Activated CD4-positive, alpha-beta T cell treated with anti-CD3 and anti-CD28 coated beads for 36 hours (primary cell): ENCODE results near the gene MUSK. TPM values are rescaled to one million over a fixed set of nuclear protein-coding genes. Genes with fewer than 3 reads are reported as not detected.

Experiments
- ATAC-seq: fragments of 200-7000 bp; cut with Tn5 transposase; one replicate; pipeline ENCODE4 v1.10.0; 2021; ENCODE audit warnings: mild to moderate bottlenecking, moderate library complexity
- CTCF ChIA-PET: fragments of 350-600 bp; sonication (Branson Sonifier 250); formaldehyde crosslinking; loops from one replicate; lab custom pipeline; 2021; ENCODE audit warnings: antibody characterized with exemption; lab: Charles Lee
- POLR2A ChIA-PET: fragments of 350-600 bp; sonication (Branson Sonifier 250); formaldehyde crosslinking; loops from one replicate; lab custom pipeline; 2021; ENCODE audit warnings: antibody characterized with exemption, inconsistent platforms; lab: Charles Lee
- DNase-seq: peaks from one replicate; pipeline ENCODE4 v3.0.0-alpha.2; 2020
- H3K27ac Mint-ChIP-seq: one replicate; pipeline ENCODE4 v1.8.0; 2021; ENCODE audit warnings: mixed read lengths
- H3K27me3 Mint-ChIP-seq: one replicate; pipeline ENCODE4 v1.8.0; 2021; ENCODE audit warnings: mixed read lengths
- H3K36me3 Mint-ChIP-seq: one replicate; pipeline ENCODE4 v1.8.0; 2021; ENCODE audit warnings: low read depth, mixed read lengths
- H3K4me1 Mint-ChIP-seq: one replicate; pipeline ENCODE4 v1.8.0; 2021; ENCODE audit warnings: mixed read lengths
- H3K4me3 Mint-ChIP-seq: one replicate; pipeline ENCODE4 v1.8.0; 2021; ENCODE audit warnings: mild to moderate bottlenecking, moderate library complexity, mixed read lengths
- H3K9me3 Mint-ChIP-seq: one replicate; pipeline ENCODE4 v1.8.0; 2021; ENCODE audit warnings: low read depth, mixed read lengths
- intact Hi-C, 2 experiments: fragments of 100-400 bp; cut with DNase I in 1 of 2; cut with micrococcal nuclease in 1 of 2; formaldehyde crosslinking; loops; one replicate each; pipeline versions ENCODE4 v1.14.2 to v1.15.1; 2022 to 2024; cut with DNase I, micrococcal nuclease
- total RNA-seq, 2 experiments: library from RNA; stranded (reverse); gene quantifications; one replicate each; pipeline ENCODE4 v1.2.3, GENCODE V29; 2021

MUSK gene
- total RNA-seq, 2 experiments from 2014 or later = not detected

DNA sequence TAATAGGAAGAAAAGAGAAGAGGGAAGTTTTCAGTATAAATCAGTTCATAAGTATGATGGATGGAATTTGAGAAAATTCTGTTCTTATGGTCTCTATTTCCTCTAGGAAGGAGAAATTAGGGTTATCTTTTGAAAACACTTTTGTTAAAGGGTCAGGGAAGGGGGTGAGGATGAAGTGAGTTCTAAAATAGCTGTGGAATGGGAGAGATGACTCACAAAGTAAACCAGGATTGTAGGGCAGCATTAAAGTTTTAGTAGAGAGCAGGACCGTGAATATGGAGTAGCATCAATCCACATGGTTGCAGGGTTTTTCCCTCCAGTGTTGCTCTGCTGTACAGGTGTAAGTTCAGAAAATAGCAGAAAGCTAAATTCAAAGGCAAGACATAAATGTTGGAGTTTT, 32.4 kb downstream of the MUSK start:
- ChIA-PET POLR2A (no interaction called here), CTCF (no interaction called here)
- ATAC-seq = no peak
- H3K27me3 Mint-ChIP-seq = peaks cover 2% of the 10 kb centered on the region
- H3K27ac Mint-ChIP-seq = no peak overlapping the region
- DNase-seq = no peak
- intact Hi-C loops = no loop called here
- no peak overlapping the region for H3K4me3 Mint-ChIP-seq
- no peaks in the 10 kb centered on the region for H3K9me3 Mint-ChIP-seq
- H3K36me3 Mint-ChIP-seq = no peaks in the 10 kb centered on the region
- H3K4me1 Mint-ChIP-seq = no peaks in the 10 kb centered on the region

DNA sequence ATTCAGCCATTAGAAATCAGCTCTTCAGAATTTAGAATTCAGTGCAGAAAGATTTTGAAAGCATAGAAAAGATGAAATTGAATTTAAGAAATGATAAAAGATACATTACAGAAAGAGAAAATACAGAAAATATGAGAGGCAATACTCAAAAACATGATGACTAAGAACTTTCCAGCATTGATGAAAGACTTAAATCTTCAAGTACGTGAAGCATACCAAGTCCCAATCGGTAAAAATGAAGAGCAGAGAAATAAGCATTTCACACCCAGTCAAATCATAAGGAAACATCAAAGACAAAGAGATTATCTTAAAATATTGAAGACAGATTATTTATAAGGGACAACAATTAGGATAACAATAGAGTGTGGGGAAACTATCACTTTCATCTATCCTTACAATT, 35.1 kb downstream of the MUSK start:
- H3K9me3 Mint-ChIP-seq = no peaks in the 10 kb centered on the region
- CTCF ChIA-PET = no interaction called here

GRCh38 chr9:110707419-110707818, 38.8 kb downstream of the MUSK start:
- Mint-ChIP-seq H3K27me3 (no peaks in the 10 kb centered on the region), H3K4me3 (no peak overlapping the region), H3K36me3 (no peaks in the 10 kb centered on the region), H3K9me3 (no peaks in the 10 kb centered on the region), H3K4me1 (no peaks in the 10 kb centered on the region), H3K27ac (no peak overlapping the region)
- no peak for DNase-seq
- ChIA-PET CTCF (no interaction called here), POLR2A (no interaction called here)
- no peak for ATAC-seq
- intact Hi-C loops = no loop called here

More for the DNA sequence above, 35.1 kb downstream of the MUSK start:
- ATAC-seq = no peak
- H3K27me3 Mint-ChIP-seq = peaks cover 2% of the 10 kb centered on the region
- H3K4me1 Mint-ChIP-seq = no peaks in the 10 kb centered on the region
- POLR2A ChIA-PET = no interaction called here
- H3K36me3 Mint-ChIP-seq = no peaks in the 10 kb centered on the region
- no peak overlapping the region for H3K27ac Mint-ChIP-seq
- intact Hi-C loops = no loop called here
- DNase-seq = no peak
- no peak overlapping the region for H3K4me3 Mint-ChIP-seq

DNA sequence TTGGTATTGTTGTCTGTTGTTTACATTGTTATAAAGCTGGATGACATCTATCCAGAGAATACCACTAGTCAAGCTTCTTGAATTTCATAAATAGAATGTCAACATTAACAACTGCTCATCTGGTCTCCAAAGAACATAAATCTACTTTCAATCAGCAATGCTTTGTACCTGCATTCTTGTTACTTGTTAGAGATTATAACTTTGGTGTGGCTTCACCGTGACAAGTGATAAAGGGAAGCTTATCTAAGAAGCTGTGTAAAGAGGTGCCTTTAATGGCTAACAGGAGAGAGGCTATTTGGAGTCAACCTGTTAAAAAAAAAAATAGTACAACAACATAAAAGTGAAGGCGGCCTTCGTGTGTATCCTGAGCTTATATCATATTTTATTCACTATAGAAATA, 41.8 kb downstream of the MUSK start:
- intact Hi-C loops = no loop called here
- ATAC-seq = no peak
- H3K27ac Mint-ChIP-seq = no peak overlapping the region
- CTCF ChIA-PET = no interaction called here
- H3K36me3 Mint-ChIP-seq = no peaks in the 10 kb centered on the region
- DNase-seq = no peak
- H3K27me3 Mint-ChIP-seq = no peaks in the 10 kb centered on the region
- H3K9me3 Mint-ChIP-seq = no peaks in the 10 kb centered on the region
- H3K4me3 Mint-ChIP-seq = no peak overlapping the region
- POLR2A ChIA-PET = no interaction called here
- H3K4me1 Mint-ChIP-seq = no peaks in the 10 kb centered on the region

GRCh38 chr9:110712955-110713354, 44.4 kb downstream of the MUSK start:
- no peak for DNase-seq
- Mint-ChIP-seq H3K9me3 (no peaks in the 10 kb centered on the region), H3K36me3 (no peaks in the 10 kb centered on the region), H3K4me3 (no peak overlapping the region), H3K27me3 (peaks cover 2% of the 10 kb centered on the region), H3K4me1 (no peaks in the 10 kb centered on the region), H3K27ac (no peak overlapping the region)
- ATAC-seq = no peak
- intact Hi-C loops = no loop called here
- ChIA-PET POLR2A (no interaction called here), CTCF (no interaction called here)

DNA sequence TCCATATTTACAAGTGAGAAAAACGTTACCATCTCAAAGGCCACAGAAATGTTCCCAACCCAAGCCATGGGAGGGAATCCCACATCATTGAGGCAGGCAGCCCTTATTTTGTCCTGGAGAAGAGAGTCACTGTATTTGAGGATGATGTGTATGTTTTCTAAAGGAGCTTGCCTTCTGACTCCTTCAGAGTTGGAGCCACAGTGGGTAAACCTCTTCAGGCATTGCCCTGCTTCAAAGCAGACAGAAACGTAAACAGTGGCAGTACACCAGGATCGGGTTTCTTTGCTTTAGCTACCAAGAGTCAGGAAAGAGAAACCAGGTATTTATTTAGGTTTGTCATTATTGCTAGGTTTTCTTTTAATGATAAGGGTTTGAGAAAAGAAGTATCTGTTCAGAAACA, 45.7 kb downstream of the MUSK start:
- Mint-ChIP-seq H3K36me3 (no peaks in the 10 kb centered on the region), H3K4me1 (no peaks in the 10 kb centered on the region), H3K27ac (no peak overlapping the region), H3K9me3 (peaks cover 4% of the 10 kb centered on the region), H3K4me3 (no peak overlapping the region), H3K27me3 (peaks cover 2% of the 10 kb centered on the region)
- ATAC-seq = no peak
- ChIA-PET POLR2A (no interaction called here), CTCF (no interaction called here)
- intact Hi-C loops = no loop called here
- DNase-seq = no peak

DNA sequence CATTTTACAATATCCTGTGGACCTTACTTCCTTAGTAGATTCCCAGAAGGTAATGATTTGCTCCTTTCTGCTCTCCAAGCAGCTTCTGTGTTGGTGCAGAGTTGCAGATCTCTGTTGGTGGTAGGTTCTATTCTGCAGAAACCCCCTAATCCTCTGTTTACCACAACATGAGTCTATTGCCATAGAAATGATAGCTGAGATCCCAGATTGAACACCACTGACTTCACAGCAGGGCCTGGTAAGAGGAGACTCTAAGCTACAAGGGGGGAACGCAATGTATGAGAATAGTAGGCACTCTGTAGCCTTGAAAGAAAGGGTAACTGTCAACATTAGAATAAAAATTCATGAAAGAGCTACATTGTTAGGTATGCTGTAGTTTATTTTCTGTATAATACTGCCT, 59.5 kb downstream of the MUSK start:
- CTCF ChIA-PET = no interaction called here
- POLR2A ChIA-PET = no interaction called here
- ATAC-seq (no peak), DNase-seq (no peak)
- H3K4me3 Mint-ChIP-seq = no peak overlapping the region
- no peak overlapping the region for H3K27ac Mint-ChIP-seq
- no peaks in the 10 kb centered on the region for H3K9me3 Mint-ChIP-seq
- no peaks in the 10 kb centered on the region for H3K36me3 Mint-ChIP-seq
- H3K4me1 Mint-ChIP-seq = no peaks in the 10 kb centered on the region
- H3K27me3 Mint-ChIP-seq = no peaks in the 10 kb centered on the region
- intact Hi-C loops = no loop called here

DNA sequence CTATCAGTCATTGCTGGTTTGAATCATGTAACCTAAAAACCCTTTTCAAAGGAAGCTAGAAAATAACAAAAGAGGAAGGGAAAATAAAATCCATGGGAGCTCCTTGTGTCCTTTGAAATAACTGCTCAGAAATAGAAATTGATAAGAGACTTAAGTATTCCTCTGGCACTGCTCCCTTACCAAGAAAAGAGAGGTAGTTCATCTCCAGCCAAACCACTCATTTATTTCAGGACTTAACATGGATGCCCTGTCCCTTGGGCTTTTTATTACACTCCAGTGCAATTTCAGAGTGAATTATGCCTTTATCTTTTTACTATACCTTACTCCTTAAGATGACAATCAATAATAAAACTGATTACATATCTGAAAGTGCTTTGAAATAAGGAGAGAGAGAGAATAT, 61.0 kb downstream of the MUSK start:
- Mint-ChIP-seq H3K27ac (no peak overlapping the region), H3K27me3 (no peaks in the 10 kb centered on the region), H3K4me1 (no peaks in the 10 kb centered on the region), H3K36me3 (no peaks in the 10 kb centered on the region), H3K9me3 (no peaks in the 10 kb centered on the region), H3K4me3 (no peak overlapping the region)
- ChIA-PET POLR2A (no interaction called here), CTCF (no interaction called here)
- ATAC-seq (no peak), DNase-seq (no peak)
- intact Hi-C loops = no loop called here

DNA sequence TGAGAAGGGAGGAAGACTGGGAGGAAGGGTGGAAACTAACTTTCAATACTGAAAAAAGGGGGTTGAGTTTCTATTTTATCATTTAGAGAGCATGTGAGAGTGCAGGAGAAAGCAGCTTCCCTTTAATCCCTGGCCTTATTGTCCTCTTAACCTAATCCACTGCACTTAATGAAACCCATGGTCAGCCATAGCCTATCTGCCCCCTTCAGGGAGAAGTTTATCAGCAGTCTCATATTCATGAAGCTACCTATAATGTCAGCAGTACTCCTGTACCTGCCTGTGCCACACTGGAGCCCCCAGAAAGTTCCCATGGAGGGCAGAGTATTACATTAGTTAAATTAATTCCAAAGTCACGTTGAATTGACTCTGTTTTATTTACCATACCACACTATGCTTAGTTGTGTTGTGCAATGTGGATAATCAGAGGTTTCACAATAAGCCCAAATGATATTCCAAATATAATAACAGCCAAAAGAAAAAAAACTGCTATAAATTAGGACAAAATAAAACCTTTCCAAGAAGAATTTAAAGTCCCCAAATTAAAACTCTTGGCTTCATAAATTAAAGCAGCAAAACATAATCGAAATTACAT, 62.9 kb downstream of the MUSK start:
- Mint-ChIP-seq H3K36me3 (no peaks in the 10 kb centered on the region), H3K27me3 (no peaks in the 10 kb centered on the region)

GRCh38 chr9:110738982-110739381, 70.4 kb downstream of the MUSK start:
- H3K27me3 Mint-ChIP-seq = no peaks in the 10 kb centered on the region
- ChIA-PET CTCF (no interaction called here), POLR2A (no interaction called here)
- H3K4me3 Mint-ChIP-seq = no peak overlapping the region
- no peaks in the 10 kb centered on the region for H3K36me3 Mint-ChIP-seq
- H3K27ac Mint-ChIP-seq = no peak overlapping the region
- H3K4me1 Mint-ChIP-seq = no peaks in the 10 kb centered on the region
- intact Hi-C loops = no loop called here
- peaks cover 2% of the 10 kb centered on the region for H3K9me3 Mint-ChIP-seq
- no peak for DNase-seq
- ATAC-seq = no peak

More for the DNA sequence above, 62.9 kb downstream of the MUSK start:
- ChIA-PET CTCF (no interaction called here), POLR2A (no interaction called here)
- intact Hi-C loops = no loop called here
- H3K27ac Mint-ChIP-seq = no peak overlapping the region
- H3K4me3 Mint-ChIP-seq = no peak overlapping the region
- no peaks in the 10 kb centered on the region for H3K4me1 Mint-ChIP-seq
- DNase-seq (no peak), ATAC-seq (no peak)
- H3K9me3 Mint-ChIP-seq = peaks cover 2% of the 10 kb centered on the region

DNA sequence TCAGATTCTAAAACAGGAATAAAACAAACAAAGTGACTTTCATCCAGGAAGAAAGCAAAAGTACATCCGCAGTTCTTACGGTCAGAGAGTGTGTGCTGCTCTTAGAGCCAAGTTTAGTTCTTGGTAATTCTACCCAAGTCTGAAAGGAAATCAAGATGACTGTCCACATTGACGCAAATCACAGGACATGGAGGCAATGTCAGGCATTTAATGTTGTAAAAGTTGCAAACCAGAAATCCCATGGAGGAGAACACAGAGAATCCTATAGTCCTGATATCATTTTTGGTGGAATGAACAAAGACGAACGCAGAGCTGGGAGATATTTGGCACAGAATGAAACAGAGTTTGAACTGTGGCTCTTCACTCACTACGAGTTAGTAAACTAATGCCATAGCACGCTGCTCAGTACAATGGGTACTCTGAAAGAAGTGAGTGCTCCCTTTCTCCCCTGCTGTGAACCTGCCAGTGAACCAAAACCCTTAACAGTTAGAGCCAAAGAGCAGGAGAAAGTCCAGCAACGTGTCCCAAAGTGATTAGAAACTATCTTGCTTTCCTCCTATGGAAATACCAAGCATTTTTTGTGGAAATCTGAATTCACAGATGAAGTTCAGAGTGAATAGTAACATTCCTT, 74.3 kb downstream of the MUSK start:
- DNase-seq = no peak
- POLR2A ChIA-PET = no interaction called here
- intact Hi-C loops = loop anchor here in 1 of 2 experiments (10.0 kb wide), 1 partner anchor 62 kb away; no protein-coding TSS in a partner anchor
- Mint-ChIP-seq H3K4me3 (no peak overlapping the region), H3K27ac (no peak overlapping the region), H3K27me3 (no peaks in the 10 kb centered on the region), H3K36me3 (no peaks in the 10 kb centered on the region), H3K4me1 (no peaks in the 10 kb centered on the region), H3K9me3 (no peaks in the 10 kb centered on the region)
- ATAC-seq = no peak
- CTCF ChIA-PET = no interaction called here

GRCh38 chr9:110744715-110745384, 76.3 kb downstream of the MUSK start:
- Mint-ChIP-seq H3K27ac (no peak overlapping the region), H3K9me3 (no peaks in the 10 kb centered on the region), H3K4me1 (no peaks in the 10 kb centered on the region), H3K27me3 (peaks cover 2% of the 10 kb centered on the region), H3K4me3 (no peak overlapping the region), H3K36me3 (no peaks in the 10 kb centered on the region)
- DNase-seq (no peak), ATAC-seq (no peak)
- CTCF ChIA-PET = no interaction called here
- intact Hi-C loops = loop anchor here in 1 of 2 experiments (10.0 kb wide), 1 partner anchor 60 kb away; no protein-coding TSS in a partner anchor
- POLR2A ChIA-PET = no interaction called here
